Measurements from ENCODE around the gene COL4A5.
"Not testable (repeated sequence)": the region's sequence is repeated elsewhere in the genome, so short reads cannot be mapped to it uniquely, and the experiment has no call there.

The COL4A5 gene

DNA sequence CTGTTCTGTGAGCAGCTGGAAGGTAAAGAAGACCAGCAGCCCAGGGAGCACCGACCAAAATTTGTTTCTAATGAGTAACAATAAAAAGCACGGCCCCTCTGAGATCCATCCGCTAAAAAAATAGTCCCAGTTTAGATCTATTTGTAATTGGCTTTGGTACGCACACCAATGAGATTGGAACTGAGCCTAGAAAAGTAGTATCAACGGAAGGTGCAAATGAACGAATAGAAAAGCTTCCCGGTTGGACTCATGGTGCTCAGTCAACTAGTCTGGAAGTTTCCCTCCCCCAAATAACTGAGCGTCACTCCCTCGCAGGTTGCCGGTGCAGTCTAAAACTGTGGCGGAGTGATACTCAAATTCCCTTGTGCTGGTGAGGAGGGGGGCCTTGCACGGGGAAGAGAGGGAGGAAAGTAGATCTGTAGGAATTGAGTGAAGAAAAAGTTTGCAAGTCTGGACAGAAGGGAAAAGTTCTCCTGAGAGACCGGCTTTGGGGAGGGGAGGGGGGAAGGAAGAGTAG, at the start of gene COL4A5:
Gene COL4A5, plus strand, starts transcription at position 413 of the 517 bp plus-strand sequence. CDS start 288 bp downstream, outside the sequence.
- DNase-seq = no peak

DNA sequence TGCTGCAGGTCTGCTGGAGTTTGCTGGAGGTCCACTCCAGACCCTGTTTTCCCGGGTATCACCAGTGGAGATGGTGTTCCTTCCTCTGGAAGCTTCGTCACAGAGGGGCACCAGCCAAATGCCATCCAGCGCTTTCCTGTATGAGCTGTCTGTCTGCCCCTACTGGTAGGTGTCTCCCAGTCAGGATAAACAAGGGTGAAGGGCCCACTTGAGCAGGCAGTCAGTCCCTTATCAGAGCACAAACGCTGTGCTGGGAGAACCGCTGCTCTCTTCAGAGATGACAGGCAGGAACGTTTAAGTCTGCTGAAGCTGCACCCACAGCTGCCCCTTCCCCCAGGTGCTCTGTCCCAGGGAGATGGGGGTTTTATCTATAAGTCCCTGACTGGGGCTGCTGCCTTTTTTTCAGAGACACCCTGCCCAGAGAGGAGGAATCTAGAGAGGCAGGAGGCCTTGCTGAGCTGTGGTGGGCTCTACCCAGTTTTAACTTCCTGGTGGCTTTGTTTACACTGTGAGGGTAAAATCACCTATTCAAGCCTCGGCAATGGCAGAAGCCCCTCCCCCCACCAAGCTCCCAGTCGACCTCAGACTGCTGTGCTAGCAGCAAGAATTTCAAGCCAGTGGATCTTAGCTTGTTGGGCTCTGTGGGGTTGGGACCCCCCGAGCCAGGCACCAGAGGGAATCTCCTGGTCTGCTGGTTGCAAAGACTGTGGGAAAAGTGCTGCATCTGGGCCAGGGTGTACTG, 48.5 kb upstream of the COL4A5 start:
- DNase-seq = not testable (repeated sequence)

DNA sequence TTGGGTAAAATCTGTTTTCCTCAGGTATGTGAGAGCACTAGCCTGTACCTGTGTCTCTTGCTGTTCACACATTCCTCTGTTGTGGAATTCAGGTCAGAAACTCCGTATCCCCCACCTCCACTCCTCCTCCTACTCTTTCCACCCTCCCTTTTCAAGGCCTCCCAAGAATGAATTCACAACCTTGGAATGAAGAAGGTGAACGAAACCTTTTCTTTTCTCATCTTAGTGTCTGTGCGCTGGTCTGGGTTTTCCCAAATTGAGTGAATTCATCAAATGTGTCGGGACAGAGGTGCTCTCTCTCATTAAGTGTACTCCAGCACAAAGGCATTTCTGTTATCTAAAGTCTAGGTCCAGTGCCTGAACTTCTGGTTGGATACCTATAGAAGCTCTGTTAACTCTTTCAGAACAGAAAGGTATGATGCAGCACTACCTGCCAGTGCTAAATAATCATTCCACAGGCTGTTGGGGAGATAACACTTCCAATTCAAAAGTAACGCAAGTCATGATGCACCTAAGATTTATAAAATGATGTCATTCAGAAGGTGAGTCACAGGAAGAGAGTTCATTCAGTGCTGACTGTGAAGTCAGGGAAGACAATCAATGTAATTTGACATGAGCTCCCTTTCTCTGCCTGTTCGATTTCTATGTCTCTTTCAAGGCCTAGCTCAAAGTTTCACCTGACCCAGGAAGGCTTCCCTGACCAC, 43.3 kb upstream of the COL4A5 start:
- no peak for DNase-seq

DNA sequence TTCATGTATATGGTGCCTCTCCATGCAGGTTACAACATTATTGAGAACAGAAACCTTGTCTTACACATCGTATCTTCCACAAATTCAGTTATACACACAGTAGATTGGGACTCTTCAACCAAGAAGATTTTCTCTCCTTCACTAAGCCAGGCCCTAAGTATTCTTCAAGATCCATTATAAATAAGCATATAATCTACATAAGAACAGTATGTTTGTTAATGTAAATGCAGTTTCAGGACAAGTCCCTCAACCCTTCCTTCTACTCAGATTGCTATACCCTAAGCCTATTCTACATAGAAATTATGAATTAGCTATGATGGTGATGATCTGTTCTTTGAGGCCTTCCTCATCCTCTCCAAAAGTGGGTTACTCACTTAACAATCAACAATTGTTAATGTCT, 42.7 kb upstream of the COL4A5 start:
- no peak for DNase-seq

DNA sequence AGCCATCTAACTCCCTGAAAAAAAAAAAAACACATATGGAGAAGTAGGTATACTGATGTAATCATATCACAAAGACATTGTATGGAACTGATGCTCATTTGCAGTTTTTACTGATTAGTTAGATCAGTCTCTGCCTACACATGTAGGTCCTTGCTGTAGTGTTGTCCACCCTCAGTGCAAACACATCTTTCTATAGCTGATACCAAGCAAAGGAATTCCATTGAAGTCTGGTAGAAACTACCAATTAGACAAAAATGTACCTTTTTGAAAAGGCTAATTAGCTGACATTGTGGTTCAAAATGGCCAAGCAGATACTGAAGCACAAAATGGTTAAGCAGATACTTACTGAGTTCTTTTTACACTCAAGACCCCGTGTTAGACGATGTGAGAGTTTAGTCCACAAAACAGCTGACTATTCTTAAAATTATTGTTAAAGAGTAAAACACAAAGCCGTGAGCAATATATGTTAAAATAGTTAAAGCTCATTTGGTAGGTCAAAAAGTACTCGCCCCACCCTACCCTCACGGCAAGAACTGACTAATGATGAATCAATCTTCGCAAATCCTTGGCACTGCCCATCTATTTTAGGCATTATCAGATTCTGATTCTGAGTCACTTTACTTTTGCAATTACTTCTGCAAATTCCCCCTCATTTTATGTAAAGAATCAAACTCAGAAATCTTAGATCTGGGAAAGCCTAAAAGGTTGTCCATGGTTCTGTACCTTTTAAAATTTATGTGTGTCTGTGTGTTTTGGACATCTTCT, 41.8 kb upstream of the COL4A5 start:
- no peak for DNase-seq

DNA sequence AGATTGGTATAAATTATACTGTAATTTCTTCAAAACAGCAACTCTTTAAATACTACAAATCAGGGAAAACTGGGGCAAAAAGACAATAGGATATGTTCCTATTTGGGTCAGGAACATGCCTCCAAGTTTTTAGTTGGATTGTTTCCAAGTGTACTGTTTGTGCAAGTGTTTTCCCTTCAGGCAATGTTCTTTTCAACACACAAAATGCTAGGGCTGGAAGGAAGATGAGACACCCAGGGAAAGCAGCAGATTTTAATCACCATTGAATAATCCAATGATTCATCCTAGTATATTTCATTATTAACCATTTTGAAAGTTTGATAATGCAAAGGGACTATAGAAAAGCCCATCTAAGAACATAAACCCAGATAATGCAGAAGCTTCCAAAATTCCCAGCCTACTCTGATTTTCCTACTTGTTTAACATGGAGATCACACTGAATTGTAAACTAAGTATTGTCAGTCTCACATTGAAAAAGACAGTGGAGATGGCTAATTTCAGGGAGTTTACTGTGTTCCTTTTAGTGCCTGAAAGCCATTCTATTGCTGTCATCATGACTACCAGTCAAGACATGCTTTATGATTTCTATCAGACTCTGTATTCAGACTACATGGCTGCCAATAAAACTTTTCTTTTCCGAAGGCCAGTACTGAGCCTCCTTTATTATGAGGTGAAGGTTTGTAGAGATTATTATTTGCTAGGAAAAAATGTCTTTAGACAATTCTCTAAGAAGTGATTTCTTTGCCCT, 40.0 kb upstream of the COL4A5 start:
- DNase-seq = no peak

DNA sequence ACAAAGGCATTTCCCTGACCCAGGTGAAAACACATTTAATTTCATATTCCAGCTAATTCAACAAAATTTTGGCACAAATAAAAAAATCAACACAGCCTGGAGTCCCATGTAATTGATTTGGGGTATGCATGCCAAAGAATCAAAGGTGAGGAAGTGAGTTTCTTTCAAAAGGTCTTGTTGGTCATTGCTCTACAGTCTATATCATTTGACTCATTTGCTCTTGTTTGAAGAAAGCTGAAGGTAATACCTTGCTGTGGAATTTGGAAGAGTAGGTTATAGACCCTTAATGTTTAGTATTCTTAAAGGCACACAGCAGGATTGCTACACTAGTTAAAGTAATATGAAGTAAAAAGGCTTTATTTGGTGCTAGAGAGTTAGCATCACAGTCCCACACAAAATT, 26.9 kb upstream of the COL4A5 start:
- no peak for DNase-seq

DNA sequence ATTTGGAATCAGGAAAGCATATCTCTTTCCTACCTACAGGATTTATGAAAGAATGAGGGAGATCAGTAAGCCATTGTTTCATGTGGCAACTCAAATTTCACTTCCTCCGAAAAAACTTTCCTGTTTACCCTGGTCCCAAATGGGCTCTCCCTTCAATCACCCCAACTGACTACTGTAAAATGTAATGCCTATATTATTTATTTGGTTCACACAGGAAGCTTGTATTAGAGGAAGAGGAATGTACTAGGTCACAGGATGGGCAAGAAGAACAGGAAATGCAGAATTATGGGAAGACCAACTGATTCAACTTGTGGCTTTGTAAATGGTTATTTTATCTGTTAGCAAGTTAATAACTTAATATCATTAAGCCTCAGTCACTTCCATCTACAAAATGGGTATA, 24.5 kb upstream of the COL4A5 start:
- DNase-seq = no peak

DNA sequence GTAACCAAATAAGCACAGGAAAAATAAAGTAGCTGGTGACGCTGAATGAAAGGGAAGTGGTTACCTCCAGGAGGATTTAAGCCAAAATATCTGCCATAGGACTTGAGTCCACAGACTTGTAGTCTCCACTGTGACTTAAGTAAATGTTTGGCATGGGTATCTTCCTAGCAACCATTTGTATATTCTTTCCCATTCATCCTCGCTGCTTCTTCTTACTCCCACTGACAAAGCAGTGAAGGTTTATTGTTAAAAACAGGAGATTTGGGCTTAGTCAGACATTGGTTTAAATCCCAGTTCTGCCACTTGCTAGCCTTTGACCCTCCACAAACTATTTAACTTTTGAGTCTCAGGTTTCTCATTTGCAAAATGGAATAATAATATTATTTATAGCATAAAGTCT, 23.7 kb upstream of the COL4A5 start:
- no peak for DNase-seq

DNA sequence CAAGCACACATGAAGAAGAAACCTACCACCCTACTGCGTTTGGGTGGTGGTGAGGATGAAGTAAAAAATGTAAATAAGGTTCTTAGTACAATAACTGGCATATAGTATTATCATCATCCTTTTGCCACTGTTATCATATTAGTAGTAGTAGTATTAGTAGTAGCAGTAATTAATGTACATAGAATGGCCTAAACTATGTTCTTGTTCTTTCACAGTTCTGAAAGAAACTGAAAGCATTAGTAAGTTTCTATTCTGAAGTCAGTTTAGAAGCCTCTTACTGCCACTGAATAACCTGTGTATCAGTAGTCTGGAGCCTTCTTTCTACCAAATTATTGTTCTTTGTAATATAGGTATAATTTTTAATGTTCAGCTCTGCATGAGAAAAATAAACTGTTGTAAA, 22.4 kb upstream of the COL4A5 start:
- DNase-seq = no peak

DNA sequence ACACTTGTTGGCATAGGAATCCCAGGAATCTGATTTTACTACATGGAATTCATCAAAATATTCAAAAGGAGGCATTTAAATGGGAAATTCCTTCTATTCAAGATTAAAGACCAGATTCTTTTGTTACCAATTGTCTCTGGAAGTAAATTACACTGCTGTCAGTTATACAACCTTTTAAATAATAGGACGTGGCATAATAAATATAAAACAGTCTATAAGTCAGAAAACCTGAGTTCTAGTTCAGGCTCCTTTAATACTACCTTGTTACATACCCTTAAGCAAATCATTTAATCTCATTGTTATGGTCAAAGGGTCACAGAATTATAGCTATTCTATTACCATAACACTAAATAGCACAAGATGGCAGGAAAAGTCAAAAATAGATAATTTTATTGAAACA, 20.2 kb upstream of the COL4A5 start:
- no peak for DNase-seq

DNA sequence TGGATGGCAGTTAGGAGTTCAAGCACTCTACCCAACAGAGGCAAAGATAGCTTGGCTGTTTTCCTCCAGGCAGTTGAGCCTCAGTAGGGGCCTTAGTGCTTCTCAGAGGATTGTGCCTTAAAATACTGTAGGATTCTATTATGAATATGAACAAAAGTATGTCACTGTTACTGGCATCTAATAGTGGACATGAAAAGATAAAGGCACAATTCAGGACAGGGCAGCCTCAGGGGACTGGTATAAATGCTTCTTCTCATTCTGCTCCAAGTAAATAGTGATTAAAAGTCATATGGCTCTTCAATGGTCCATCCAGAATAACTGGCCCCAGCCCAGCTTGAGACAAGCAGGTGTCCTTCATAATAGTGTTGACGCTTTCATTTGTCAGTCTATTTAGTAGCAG, 19.2 kb upstream of the COL4A5 start:
- DNase-seq = no peak

DNA sequence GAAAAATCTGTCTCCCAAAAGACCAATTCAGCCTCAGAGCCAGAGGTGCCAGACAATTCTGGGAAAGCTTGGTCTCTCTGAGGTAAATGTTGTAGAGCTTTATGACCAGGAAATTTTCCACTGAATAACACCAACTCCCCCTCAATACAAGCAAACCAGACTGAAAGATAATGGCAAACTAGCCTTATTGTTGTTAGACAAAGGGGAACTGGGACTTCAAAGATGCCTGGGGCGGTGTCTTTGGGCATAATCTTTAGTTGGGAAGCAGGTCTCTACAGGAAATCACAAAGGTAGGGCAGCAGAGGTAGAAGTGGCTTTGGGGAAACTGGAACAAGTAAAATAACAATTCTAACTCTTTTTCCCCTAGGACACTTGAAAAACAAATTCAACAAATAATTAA, 13.4 kb upstream of the COL4A5 start:
- DNase-seq = no peak

DNA sequence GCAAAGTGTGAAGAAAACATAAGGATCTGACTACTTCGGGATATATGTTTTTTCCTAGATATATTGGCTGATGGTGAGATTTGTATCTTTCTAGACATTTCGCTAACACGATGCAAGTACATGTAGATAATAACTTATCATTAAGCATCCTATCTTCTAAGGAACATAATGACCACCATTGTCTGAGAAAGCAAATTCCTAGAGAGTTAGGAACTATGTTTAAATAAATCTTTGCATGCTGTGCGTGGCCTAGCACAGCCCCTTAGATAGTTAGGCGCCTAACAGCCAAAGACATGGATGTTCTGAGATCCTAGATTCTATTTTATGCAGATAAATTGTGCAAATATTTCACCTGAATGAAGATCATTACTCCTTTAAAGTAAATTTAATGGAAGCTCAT, 4.4 kb upstream of the COL4A5 start:
- DNase-seq = no peak

DNA sequence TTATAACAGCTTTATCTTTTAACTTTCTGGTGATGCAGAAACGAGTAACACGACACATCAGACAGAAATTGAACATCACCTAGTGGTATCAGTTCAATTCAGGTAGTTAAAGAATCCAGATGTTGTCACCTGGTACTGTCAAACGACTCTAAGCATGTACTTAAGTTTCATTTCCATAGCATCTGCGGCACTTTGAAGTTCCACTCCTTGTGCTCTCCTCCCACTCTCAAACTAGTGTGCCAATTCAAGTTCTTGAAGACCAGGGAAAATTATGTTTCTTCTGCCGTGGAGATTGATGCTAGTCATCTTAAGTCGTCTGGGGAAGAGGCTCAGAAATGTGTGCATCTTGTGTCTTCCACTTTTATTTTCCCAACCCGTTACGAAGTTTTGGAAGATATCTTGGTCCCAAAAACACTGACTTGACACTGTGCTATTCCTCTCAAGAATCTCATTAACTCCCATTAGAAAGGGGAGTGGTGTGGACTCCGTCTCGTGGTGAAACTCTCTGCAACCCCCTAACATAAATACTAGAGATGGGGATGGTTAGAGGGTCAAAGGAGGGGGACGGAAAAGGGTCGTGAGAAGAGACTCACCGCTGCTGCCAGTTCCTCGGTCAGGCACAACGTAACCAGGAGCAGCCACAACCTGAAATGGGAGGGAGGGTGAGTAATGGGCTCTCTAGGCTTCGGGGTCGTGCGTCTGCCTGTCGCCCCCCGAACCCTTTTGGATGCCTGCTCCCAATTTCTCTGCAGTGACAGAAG, 2.1 kb upstream of the COL4A5 start:
- no peak for DNase-seq

DNA sequence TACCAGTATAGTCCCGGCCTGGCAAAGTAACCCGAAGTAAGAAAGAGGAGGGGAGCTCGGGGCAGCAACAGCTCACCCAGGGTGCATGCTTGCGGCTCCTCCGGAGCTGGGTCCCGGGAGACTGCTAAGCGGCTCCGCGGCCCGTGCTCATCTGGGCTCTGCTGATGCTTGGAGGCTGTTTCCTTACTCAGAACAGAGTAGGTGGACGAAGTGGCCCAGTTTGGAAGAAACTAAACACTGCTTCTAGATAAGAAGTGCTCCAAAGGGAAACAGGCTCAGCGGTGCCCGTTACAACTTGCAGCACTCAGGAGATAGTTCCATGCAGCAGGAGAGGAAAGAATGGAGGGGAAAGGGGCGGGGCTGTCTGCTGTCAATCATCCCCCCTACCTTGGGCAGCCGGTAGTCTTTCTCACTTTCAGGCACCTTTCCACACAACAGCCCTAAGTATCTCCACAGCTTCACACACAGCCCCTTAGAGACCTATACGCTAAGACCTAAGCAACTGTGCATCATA, 1.5 kb upstream of the COL4A5 start, which contains the start of gene COL4A6:
Gene COL4A6, minus strand, starts transcription at position 313 of the 514 bp plus-strand sequence. Its CDS starts 226 bp downstream, at position 87.
- DNase-seq = no peak

DNA sequence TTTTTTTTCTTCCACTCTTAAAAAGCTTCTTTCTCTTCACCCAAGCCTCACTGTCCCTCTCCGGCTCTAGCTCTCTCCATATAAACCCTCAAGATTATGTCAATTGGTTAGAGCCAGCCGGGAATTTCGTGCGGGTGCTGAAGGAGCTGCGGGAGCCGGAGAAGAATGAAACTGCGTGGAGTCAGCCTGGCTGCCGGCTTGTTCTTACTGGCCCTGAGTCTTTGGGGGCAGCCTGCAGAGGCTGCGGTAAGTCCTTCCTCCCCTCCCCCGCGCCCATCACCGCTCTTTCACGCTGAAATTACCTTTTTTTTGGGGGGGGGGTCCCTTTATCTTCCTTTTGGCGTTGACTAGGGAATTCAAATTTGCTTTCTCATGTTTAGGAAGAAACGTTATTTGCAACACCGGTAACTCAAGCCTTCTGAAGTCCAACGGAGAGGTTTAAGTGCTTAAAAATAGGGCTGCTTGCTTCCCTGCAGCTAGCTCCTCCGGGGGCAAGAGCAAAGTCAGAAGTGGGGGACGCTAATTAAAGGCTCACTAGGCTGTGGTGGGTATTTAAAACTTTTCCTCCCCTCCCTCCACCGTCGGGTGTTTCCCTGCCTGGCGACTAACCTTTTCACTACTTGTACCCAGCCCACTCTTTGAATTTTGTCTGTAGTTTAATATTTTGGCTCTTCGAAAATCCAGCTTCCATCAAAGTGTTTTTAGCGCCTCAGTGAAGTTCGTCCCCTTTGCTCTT, 491 bp downstream of the COL4A5 start:
- no peak for DNase-seq

DNA sequence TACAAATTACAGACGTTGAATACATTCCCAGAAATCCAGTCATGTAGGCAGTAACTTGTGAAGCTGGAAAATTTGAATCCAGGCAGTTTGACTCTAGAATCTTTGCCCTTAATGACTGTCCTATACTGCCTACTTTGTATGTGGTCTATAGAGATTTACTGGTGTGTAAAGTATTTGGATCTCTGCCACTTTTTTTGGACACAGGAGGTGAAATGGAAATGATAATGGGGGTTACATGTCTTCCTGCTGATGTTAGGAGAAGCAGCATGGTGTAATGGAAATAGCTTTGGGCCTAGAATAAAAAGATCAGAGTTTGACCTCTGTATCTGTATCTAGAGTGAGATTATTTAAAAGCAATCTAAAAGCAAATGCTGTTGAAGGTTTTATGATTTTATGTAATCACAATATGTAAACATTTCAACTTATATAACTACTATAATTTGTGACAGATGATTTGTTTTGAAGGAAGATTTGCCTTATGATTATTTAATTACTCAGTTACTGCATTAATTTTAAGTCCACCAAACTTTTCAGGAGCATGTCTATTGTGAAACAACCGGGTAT, 3.3 kb downstream of the COL4A5 start:
- no peak for DNase-seq

DNA sequence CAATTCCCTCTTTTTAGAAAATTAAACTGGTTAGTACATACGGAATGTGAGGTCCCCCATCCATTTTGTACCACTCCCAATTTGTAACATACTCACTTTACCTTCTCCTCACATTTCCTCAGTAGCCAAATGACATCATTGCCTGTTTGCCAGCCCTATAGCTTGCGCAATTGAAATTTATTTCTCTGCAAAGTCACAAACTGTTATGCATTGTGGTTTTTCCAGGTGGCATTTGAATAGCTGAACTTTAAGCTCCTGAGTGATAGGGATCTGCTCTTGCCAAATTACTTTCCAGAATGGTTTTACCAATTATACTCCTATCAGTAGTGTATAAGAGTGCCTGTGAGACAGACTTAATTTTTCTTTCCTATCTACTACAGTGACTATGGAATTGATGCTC, 7.7 kb downstream of the COL4A5 start:
- no peak for DNase-seq

DNA sequence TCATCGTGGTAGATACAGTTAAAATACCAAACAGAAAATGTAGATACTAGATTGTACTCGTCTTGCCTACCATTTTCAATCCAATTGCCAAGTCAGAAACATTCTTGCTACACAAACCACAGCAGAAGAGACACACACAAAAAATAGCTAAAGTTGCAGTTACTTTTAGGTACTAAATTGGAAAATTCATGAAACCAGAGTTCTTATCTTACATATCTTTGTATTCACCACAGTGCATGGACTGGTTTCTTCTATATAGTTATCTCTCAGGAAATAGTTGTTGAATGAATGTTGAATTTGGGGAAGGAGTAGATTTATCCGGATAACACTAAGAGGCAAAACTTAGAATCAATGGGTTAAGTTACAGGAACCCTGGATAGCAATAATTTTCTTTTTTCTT, 14.2 kb downstream of the COL4A5 start:
- no peak for DNase-seq
